ENCODE data around the gene MYZAP.

DNA sequence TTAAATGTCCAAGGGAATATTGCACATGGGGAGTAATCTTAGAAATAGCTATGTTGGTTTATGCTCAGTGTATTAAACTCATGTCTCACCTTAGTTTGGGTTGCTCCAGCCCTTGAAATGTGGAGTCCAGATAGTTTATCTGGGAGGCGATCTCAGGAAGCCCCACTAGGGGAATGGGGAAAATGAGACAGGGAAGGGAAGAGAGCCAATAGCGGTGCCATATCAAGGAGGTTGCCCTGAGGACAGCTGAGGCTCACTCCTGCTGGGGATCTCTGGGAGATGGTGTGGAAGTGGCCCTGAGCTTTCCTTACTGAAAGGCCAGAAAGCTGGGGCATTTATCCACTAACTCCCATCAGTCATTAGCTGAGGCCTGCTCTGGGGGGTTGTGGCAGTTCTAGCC is 71.6 kb downstream of the MYZAP start:
- TF ChIP-seq, protein P1, sequence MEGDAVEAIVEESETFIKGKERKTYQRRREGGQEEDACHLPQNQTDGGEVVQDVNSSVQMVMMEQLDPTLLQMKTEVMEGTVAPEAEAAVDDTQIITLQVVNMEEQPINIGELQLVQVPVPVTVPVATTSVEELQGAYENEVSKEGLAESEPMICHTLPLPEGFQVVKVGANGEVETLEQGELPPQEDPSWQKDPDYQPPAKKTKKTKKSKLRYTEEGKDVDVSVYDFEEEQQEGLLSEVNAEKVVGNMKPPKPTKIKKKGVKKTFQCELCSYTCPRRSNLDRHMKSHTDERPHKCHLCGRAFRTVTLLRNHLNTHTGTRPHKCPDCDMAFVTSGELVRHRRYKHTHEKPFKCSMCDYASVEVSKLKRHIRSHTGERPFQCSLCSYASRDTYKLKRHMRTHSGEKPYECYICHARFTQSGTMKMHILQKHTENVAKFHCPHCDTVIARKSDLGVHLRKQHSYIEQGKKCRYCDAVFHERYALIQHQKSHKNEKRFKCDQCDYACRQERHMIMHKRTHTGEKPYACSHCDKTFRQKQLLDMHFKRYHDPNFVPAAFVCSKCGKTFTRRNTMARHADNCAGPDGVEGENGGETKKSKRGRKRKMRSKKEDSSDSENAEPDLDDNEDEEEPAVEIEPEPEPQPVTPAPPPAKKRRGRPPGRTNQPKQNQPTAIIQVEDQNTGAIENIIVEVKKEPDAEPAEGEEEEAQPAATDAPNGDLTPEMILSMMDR (IDR thresholded peaks at IDR 0.05), result no peak
- TF ChIP-seq POLR2A (IDR thresholded peaks at IDR 0.05), result no peak

Data from lower leg skin (tissue), 3 donors.